IPS-11a (cell line): ENCODE data around the gene GABBR2.
"Not testable (repeated sequence)": the region's sequence is repeated elsewhere in the genome, so short reads cannot be mapped to it uniquely, and the experiment has no call there.

Experiments used
- H3K4me3 ChIP-seq: one replicate; pipeline ENCODE4 v1.5.1; 2013; ENCODE audit warnings: low read depth, low read length, control low read depth

Gene GABBR2

GRCh38 chr9:98275159-98275558 is 433.6 kb downstream of the GABBR2 start:
- no peak overlapping the region for H3K4me3 ChIP-seq

GRCh38 chr9:98272083-98272482 is 436.7 kb downstream of the GABBR2 start:
- H3K4me3 ChIP-seq = no peak overlapping the region

- no peak overlapping the region for H3K4me3 ChIP-seq
These were observed 437.3 kb downstream of the GABBR2 start for GRCh38 chr9:98271479-98271878.

- H3K4me3 ChIP-seq = not testable (repeated sequence)
These were observed 438.5 kb downstream of the GABBR2 start for GRCh38 chr9:98270284-98270683.

- not testable (repeated sequence) for H3K4me3 ChIP-seq
These were observed 439.1 kb downstream of the GABBR2 start for GRCh38 chr9:98269652-98270051.

- not testable (repeated sequence) for H3K4me3 ChIP-seq
These were observed 441.2 kb downstream of the GABBR2 start for GRCh38 chr9:98267556-98267955.

GRCh38 chr9:98264516-98264915 is 444.2 kb downstream of the GABBR2 start:
- no peak overlapping the region for H3K4me3 ChIP-seq

GRCh38 chr9:98263482-98264357 is 445.0 kb downstream of the GABBR2 start:
- no peak overlapping the region for H3K4me3 ChIP-seq

- no peak overlapping the region for H3K4me3 ChIP-seq
These were observed 445.7 kb downstream of the GABBR2 start for GRCh38 chr9:98263080-98263479.

- H3K4me3 ChIP-seq = no peak overlapping the region
These were observed 446.7 kb downstream of the GABBR2 start for GRCh38 chr9:98262056-98262455.

GRCh38 chr9:98260635-98261034 is 448.1 kb downstream of the GABBR2 start:
- H3K4me3 ChIP-seq = no peak overlapping the region

- no peak overlapping the region for H3K4me3 ChIP-seq
These were observed 448.9 kb downstream of the GABBR2 start for GRCh38 chr9:98259791-98260190.

- H3K4me3 ChIP-seq = peak overlapping the region; percentile 85
These were observed 452.0 kb downstream of the GABBR2 start for GRCh38 chr9:98256756-98257155.

- peak within 1 kb of the TSS; percentile 85 for H3K4me3 ChIP-seq
These were observed 453.0 kb downstream of the GABBR2 start, which contains the start of gene TBC1D2 for GRCh38 chr9:98255578-98256296. Gene TBC1D2 (minus strand): TSS chr9:98255649. CDS start chr9:98255541, 108 bp downstream.

- peak overlapping the region; percentile 85 for H3K4me3 ChIP-seq
These were observed 453.6 kb downstream of the GABBR2 start for GRCh38 chr9:98255061-98255577.

- H3K4me3 ChIP-seq = peak overlapping the region; percentile 85
These were observed 454.3 kb downstream of the GABBR2 start for GRCh38 chr9:98254228-98255060.

- H3K4me3 ChIP-seq = no peak overlapping the region
These were observed 455.2 kb downstream of the GABBR2 start for GRCh38 chr9:98253565-98253964.

- H3K4me3 ChIP-seq = no peak overlapping the region
These were observed 457.2 kb downstream of the GABBR2 start for GRCh38 chr9:98251551-98251950.

- no peak overlapping the region for H3K4me3 ChIP-seq
These were observed 459.0 kb downstream of the GABBR2 start for GRCh38 chr9:98249771-98250170.

- no peak overlapping the region for H3K4me3 ChIP-seq
These were observed 459.8 kb downstream of the GABBR2 start for GRCh38 chr9:98248737-98249474.
